A549 treated with DMSO at 1 μM for 4 hours (cell line): ENCODE data around the gene FAM20C. TPM values are rescaled to one million over a fixed set of nuclear protein-coding genes. Genes with fewer than 3 reads are reported as not detected.

Experiments used
- total RNA-seq: library from RNA; stranded (reverse); fragments of 200-300 nt; extraction: Qiagen RNA extraction; gene quantifications from 5 replicates; pipeline ENCODE4 v1.2.3, GENCODE V29; 2022; ENCODE audit warnings: low read depth

FAM20C gene
- 28.9 to 38.5 TPM (median 33.6 TPM) in 5 replicates for total RNA-seq

GRCh38 chr7:191981-192649, at the start of gene FAM20C:
Gene FAM20C (plus strand): TSS chr7:192571. CDS start chr7:193200, 629 bp downstream.

GRCh38 chr7:289756-290553, 97.6 kb downstream of the FAM20C start, which contains the start of gene FOXL3:
Gene FOXL3 (plus strand): TSS chr7:290170. CDS start chr7:290170, 0 bp downstream.

Other genes with a start within 250 kb of the FAM20C start
- gene FOXL3, start 97.6 kb downstream of the FAM20C start, total RNA-seq, result not detected in 5 replicates